Measurements from ENCODE around the gene TMEM218.
"Not testable (repeated sequence)": the region's sequence is repeated elsewhere in the genome, so short reads cannot be mapped to it uniquely, and the experiment has no call there.

TMEM218 gene

GRCh38 chr11:125061281-125061680 lies 50.1 kb downstream of the TMEM218 start:
- in situ Hi-C loops (cut with MboI; ENCODE audit: low sequenced_read_pairs) = no loop called here

- in situ Hi-C loops (cut with MboI; ENCODE audit: low sequenced_read_pairs) = no loop called here
Measured at GRCh38 chr11:125057693-125058016, 53.8 kb downstream of the TMEM218 start.

GRCh38 chr11:125056931-125057692 lies 54.3 kb downstream of the TMEM218 start:
- in situ Hi-C loops (cut with MboI; ENCODE audit: low sequenced_read_pairs) = no loop called here

DNA sequence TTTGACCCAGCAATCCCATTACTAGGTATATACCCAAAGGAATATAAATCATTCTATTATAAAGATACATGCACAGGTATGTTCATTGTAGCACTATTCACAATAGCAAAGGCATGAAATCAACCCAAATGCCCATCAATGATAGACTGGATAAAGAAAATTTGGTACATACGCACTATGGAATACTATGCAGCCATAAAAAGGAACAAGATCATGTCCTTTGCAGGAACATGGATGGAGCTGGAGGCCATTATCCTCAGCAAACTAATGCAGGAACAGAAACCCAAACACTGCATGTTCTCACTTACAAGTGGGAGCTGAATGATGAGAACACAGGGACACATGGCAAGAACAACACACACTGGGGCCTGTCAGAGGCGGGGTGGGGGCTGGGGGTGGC lies 55.3 kb downstream of the TMEM218 start:
- in situ Hi-C loops (cut with MboI; ENCODE audit: low sequenced_read_pairs) = not testable (repeated sequence)

DNA sequence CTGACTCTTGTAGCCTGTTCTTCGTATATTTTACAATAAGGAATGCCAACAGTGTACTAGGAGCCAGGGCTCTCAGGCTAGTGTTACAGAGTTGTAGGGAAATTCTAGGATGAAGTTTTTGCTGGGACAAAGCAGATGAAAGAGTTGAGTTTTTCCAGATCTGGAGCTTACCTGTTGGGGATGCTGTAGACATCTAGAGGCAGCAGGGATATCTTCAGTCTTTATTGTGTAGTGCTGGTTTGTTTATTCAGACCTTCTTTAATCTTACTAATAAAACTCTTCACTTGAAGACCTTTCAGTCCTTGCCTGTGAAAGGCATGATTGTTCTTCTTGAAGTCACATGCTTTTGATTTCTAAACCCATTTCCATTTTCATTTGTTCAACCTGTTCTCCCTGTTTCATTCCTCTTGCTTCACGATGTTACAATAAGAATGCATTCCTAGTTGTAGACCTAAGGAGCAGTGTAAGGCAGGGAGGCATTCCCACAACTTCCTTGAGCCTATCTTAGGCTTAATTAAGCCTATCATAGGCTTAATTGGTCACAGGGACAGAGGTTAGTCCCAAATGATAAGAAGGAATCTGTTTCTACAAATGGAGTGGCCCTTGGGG lies 56.2 kb downstream of the TMEM218 start:
- in situ Hi-C loops (cut with MboI; ENCODE audit: low sequenced_read_pairs) = no loop called here

GRCh38 chr11:125053167-125053566 lies 58.3 kb downstream of the TMEM218 start:
- in situ Hi-C loops (cut with MboI; ENCODE audit: low sequenced_read_pairs) = no loop called here

DNA sequence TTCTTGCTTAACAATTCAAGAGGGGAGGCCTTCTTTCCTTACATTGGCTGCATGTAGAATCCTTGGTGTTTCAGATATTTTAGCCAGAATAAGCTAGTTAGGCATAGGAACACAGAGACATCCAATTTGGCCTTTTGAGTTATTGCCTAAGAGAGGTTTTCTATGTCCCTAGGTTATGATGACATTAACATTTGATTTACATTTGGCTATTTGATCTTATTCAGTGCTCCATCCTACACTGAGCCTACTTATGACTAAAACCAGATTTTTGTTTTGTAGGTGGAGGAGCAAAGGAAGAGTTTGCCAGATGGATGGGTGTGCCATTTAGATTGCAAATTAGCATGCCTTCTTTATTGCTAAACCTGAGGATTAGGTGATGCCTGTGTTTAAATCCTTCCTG lies 59.4 kb downstream of the TMEM218 start:
- in situ Hi-C loops (cut with MboI; ENCODE audit: low sequenced_read_pairs) = no loop called here

DNA sequence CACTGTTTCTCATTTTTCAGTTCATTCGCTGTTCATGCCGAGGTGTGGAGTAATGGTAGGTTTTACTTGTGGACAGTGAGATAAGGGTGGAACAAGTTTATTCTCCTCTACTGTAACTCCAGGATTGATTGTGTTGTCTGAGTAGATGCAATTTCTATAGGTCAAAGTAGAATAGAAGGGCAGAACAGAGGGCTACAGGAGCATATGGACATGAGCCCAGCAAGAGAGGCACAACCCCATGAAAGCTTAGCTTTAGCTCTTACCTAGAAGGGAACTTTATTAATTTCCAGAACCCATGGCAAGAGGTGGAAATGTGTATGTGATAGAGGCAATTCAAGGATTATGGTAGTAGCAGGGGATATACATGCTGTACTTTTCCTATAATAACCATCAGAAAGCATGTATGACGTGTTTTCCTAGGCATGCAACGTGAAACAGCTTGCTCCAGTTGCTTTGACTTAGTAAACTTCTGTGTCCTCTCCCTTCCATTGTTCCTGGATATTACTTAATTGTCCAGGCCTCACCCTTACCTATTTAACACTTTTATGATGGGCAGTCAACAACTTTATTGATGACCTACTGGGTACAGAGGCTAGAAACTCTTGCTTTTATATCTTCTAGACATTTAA lies 62.1 kb downstream of the TMEM218 start:
- in situ Hi-C loops (cut with MboI; ENCODE audit: low sequenced_read_pairs) = no loop called here
